ENCODE measurements around the gene NRG4.
"Not testable (repeated sequence)": the region's sequence is repeated elsewhere in the genome, so short reads cannot be mapped to it uniquely, and the experiment has no call there.

NRG4 gene

GRCh38 chr15:75992897-75993296, 19.3 kb downstream of the NRG4 start:
- DNase-seq (ENCODE audit: low spot score): no peak

GRCh38 chr15:75989875-75990274, 22.3 kb downstream of the NRG4 start:
- no peak for DNase-seq (ENCODE audit: low spot score)

- DNase-seq (ENCODE audit: low spot score): no peak
Measured at GRCh38 chr15:75989045-75989444, 23.2 kb downstream of the NRG4 start.

- DNase-seq (ENCODE audit: low spot score): no peak
Measured at GRCh38 chr15:75985971-75986370, 26.3 kb downstream of the NRG4 start.

- not testable (repeated sequence) for DNase-seq (ENCODE audit: low spot score)
Measured at GRCh38 chr15:75984706-75985105, 27.5 kb downstream of the NRG4 start.

GRCh38 chr15:75982468-75982867, 29.8 kb downstream of the NRG4 start:
- DNase-seq (ENCODE audit: low spot score): no peak

GRCh38 chr15:75981149-75981815, 30.9 kb downstream of the NRG4 start:
- no peak for DNase-seq (ENCODE audit: low spot score)

GRCh38 chr15:75976766-75977165, 35.5 kb downstream of the NRG4 start:
- DNase-seq (ENCODE audit: low spot score): not testable (repeated sequence)

GRCh38 chr15:75966073-75966472, 46.2 kb downstream of the NRG4 start:
- no peak for DNase-seq (ENCODE audit: low spot score)

- no peak for DNase-seq (ENCODE audit: low spot score)
Measured at GRCh38 chr15:75961331-75961730, 50.9 kb downstream of the NRG4 start.

- DNase-seq (ENCODE audit: low spot score): no peak
Measured at GRCh38 chr15:75955720-75956119, 56.5 kb downstream of the NRG4 start.

GRCh38 chr15:75952525-75952924, 59.7 kb downstream of the NRG4 start:
- no peak for DNase-seq (ENCODE audit: low spot score)

GRCh38 chr15:75948761-75949296, 63.4 kb downstream of the NRG4 start:
- DNase-seq (ENCODE audit: low spot score): no peak

- no peak for DNase-seq (ENCODE audit: low spot score)
Measured at GRCh38 chr15:75947092-75947491, 65.1 kb downstream of the NRG4 start.

- no peak for DNase-seq (ENCODE audit: low spot score)
Measured at GRCh38 chr15:75945953-75946352, 66.3 kb downstream of the NRG4 start.

GRCh38 chr15:75943713-75944215, 68.5 kb downstream of the NRG4 start:
- no peak for DNase-seq (ENCODE audit: low spot score)

- no peak for DNase-seq (ENCODE audit: low spot score)
Measured at GRCh38 chr15:75943246-75943645, 69.0 kb downstream of the NRG4 start.

GRCh38 chr15:75942464-75942863, 69.8 kb downstream of the NRG4 start:
- DNase-seq (ENCODE audit: low spot score): no peak

- DNase-seq (ENCODE audit: low spot score): no peak
Measured at GRCh38 chr15:75930866-75931265, 81.4 kb downstream of the NRG4 start.

- DNase-seq (ENCODE audit: low spot score): peak; percentile 61
Measured at GRCh38 chr15:75929799-75930565, 82.2 kb downstream of the NRG4 start.

- DNase-seq (ENCODE audit: low spot score): peak; percentile 55
Measured at GRCh38 chr15:75928680-75929608, 83.3 kb downstream of the NRG4 start.

- no peak for DNase-seq (ENCODE audit: low spot score)
Measured at GRCh38 chr15:75927601-75928000, 84.6 kb downstream of the NRG4 start.

Measured in cerebellar cortex (tissue), 1 donor.